Amniotic stem cell (primary cell): Measurements from ENCODE around the gene SSX1.
"Not testable (repeated sequence)": the region's sequence is repeated elsewhere in the genome, so short reads cannot be mapped to it uniquely, and the experiment has no call there.

Experiments
- DNase-seq: peaks from one replicate; lab custom pipeline; 2025; lab: John Stamatoyannopoulos, UW

Gene SSX1

GRCh38 chrX:48255062-48255796, at the start of gene SSX1:
TSS of gene SSX1 (plus strand) at chrX:48255392. CDS start at chrX:48257242, 1,850 bp downstream.
- DNase-seq: not testable (repeated sequence)

GRCh38 chrX:48214341-48214740, 40.9 kb upstream of the SSX1 start:
- not testable (repeated sequence) for DNase-seq

GRCh38 chrX:48224196-48224595, 31.0 kb upstream of the SSX1 start:
- DNase-seq: not testable (repeated sequence)

- DNase-seq: not testable (repeated sequence)
These were observed 2.2 kb upstream of the SSX1 start for GRCh38 chrX:48252945-48253344.

- not testable (repeated sequence) for DNase-seq
These were observed 19.2 kb downstream of the SSX1 start for GRCh38 chrX:48274365-48274764.

- DNase-seq: no peak
These were observed 23.8 kb downstream of the SSX1 start for GRCh38 chrX:48278958-48279357.

- DNase-seq: not testable (repeated sequence)
These were observed 25.5 kb downstream of the SSX1 start for GRCh38 chrX:48280729-48281128.

- DNase-seq: no peak
These were observed 51.0 kb downstream of the SSX1 start for GRCh38 chrX:48306175-48306574.

GRCh38 chrX:48313996-48314395, 58.8 kb downstream of the SSX1 start:
- not testable (repeated sequence) for DNase-seq
